GM12875 (cell line): ENCODE results near the gene ZNF813.
"Not testable (repeated sequence)": the region's sequence is repeated elsewhere in the genome, so short reads cannot be mapped to it uniquely, and the experiment has no call there.

Source experiments
- H3K4me3 ChIP-seq: one replicate; pipeline ENCODE4 v1.5.1; 2011; ENCODE audit warnings: low read depth, low read length, control low read depth
- TF ChIP-seq, protein P1 (sequence below): IDR thresholded peaks from 2 replicates; pipeline ENCODE4 v1.5.1; 2011; ENCODE audit warnings: low read depth, mild to moderate bottlenecking, control low read depth, inconsistent platforms, low read length, moderate library complexity, borderline replicate concordance; ENCODE audit not compliant: insufficient read depth

The ZNF813 gene

DNA sequence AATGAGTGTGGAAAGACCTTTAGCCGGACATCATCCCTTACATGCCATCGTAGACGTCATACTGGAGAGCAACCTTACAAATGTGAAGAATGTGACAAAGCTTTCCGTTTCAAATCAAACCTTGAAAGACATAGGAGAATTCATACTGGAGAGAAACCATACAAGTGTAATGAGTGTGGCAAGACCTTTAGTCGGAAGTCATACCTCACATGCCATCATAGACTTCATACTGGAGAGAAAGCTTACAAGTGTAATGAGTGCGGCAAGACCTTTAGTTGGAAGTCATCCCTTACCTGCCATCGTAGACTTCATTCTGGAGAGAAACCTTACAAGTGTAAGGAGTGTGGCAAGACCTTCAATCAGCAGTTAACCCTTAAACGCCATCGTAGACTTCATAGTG, 11.7 kb upstream of the ZNF813 start:
- TF ChIP-seq, protein P1, sequence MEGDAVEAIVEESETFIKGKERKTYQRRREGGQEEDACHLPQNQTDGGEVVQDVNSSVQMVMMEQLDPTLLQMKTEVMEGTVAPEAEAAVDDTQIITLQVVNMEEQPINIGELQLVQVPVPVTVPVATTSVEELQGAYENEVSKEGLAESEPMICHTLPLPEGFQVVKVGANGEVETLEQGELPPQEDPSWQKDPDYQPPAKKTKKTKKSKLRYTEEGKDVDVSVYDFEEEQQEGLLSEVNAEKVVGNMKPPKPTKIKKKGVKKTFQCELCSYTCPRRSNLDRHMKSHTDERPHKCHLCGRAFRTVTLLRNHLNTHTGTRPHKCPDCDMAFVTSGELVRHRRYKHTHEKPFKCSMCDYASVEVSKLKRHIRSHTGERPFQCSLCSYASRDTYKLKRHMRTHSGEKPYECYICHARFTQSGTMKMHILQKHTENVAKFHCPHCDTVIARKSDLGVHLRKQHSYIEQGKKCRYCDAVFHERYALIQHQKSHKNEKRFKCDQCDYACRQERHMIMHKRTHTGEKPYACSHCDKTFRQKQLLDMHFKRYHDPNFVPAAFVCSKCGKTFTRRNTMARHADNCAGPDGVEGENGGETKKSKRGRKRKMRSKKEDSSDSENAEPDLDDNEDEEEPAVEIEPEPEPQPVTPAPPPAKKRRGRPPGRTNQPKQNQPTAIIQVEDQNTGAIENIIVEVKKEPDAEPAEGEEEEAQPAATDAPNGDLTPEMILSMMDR: no peak
- H3K4me3 ChIP-seq: no peak overlapping the region

DNA sequence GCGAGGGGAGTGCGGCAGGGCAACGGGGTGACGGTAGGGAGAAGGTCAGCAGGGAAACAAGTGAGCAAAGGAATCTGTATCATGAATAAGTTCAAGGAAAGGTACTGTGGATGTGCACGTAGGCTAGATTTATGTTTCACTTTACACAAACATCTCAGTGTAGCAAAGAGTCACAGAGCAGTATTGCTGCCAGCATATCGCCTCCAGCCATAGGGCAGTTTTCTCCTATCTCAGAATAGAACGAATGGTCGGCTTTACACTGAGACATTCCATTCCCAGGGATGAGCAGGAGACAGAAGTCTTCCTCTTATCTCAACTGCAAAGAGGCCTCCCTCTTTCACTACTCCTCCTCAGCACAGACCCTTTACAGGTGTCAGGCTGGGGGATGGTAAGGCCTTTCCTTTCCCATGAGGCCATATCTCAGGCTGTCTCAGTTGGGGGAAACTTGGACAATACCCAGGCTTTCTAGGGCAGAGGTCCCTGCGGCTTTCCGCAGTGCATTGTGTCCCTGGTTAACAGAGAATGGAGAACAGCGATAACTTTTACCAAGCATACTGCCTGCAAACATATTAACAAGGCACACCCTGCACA, 7.3 kb upstream of the ZNF813 start:
- not testable (repeated sequence) for H3K4me3 ChIP-seq

DNA sequence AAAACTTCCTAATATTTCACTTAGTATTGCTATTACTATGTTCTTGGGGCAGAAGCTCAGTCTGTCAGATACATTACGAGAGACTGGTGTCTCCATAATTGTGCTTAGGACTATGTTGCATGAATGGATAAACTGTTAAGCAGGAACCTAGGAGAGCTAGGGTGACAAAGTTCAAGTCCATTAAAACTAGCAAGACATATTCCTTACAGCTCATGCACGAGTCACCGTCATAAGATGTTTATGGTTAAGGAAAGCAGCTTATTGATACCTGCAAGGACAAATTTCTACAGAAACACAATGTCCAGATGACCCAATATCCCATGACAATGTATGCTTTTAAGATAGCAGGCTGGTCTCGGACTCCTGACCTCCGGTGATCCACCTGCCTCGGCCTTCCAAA, 5.7 kb upstream of the ZNF813 start:
- TF ChIP-seq, protein P1: no peak
- H3K4me3 ChIP-seq: no peak overlapping the region

DNA sequence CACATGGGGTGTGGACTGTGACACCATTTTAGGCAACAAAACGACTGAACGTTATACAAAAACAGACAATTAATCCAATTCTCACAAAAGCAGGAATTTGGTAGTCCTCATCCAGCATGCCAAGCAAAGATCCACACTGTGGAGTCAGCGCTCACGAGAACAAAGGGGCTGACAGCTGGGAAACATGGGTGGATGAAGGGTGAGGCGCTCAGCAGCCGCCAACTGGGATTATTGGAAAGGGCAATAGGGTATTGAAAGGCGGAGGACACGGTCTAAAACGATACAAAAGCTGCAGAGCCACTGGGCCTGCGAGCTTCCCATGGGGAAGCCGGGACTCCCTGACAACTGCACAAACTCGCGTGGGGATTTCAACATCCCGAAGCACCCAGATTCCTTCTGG, 4.7 kb upstream of the ZNF813 start:
- no peak overlapping the region for H3K4me3 ChIP-seq
- TF ChIP-seq, protein P1: no peak

DNA sequence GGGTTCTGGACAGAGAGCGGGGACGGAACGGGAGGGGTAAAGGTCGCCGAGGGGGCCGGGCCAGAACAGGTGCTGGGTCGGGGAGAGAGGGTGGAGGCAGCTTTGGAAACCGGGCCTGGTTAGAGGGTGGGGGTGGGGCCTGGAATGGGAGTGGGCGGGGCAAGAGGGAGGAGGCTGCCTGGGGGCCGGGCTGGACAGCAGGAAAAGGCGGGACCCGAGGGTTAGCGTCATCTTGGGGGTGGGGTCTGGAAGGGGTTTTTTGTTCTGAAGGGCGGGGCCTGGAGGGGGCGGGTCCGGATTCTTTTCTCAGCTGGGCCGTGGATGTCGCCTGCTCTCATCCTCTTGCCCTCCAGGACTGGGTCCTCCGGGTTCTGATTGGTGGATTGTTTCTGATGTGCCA, 4.3 kb upstream of the ZNF813 start:
- H3K4me3 ChIP-seq: no peak overlapping the region
- TF ChIP-seq, protein P1: no peak

DNA sequence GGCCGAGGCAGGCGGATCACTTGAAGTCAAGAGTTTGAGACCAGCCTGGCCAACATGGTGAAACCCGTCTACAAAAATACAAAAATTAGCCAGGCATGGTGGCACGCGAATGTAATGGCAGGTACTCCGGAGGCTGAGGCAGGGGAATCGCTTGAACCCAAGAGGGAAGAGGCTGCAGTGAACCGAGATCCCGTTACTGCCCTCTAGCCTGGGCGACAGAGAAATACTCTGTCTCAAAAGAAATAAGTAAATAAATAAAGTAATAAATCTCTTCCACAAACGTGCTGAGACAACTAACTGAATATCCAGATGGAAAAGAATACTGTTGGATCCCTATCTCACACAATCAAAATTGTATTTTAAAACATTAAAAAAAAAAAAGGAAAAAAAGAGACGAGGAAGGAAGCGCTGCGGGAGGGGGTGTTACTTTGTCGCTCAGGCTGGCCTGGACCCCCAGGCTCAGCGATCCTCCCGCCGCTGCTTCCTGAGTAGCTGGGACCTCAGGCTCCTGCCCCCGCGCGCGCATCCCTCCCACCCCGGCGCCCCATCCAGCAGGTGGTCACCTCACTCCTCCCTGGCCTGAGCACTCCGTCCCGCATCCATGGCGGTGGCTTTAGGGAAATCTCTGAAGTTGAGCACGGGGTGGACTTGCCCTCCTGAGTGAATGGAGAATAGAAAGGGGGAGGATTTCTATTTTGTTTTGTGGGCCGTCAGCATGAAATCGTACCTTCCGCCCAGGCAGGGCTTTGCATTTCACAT, 628 bp upstream of the ZNF813 start:
- peak overlapping the region; percentile 56 for H3K4me3 ChIP-seq
- TF ChIP-seq, protein P1: no peak

DNA sequence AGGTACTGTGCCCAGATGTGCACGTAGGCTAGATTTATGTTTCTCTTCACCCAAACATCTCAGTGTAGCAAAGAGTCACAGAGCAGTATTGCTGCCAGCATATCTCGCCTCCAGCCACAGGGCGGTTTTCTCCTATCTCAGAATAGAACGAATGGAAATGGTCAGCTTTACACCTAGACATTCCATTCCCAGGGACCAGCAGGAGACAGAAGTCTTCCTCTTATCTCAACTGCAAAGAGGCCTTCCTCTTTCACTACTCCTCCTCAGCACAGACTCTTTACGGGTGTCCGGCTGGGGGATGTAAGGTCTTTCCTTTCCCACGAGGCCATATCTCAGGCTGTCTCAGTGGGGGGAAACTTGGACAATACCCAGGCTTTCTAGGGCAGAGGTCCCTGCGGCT, 1.1 kb downstream of the ZNF813 start:
- not testable (repeated sequence) for H3K4me3 ChIP-seq

DNA sequence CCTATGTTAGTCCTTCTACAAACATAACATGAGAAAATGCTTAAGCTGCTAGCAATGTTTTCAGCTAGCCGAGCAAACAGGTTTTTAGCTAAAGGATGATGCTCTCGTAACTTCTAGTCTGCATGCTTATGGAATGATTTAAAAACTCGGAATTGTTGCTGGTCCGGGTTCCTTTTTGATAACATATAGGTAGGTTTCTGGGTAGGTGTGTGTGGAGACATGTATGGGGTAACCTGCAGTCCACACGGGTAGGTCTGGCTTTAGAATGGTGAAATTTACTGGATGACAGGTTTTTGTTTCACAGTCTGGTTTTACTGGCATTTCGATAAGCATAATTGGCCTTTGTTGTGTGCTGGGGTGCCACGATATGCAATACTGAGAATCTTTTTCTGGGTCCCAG, 4.4 kb downstream of the ZNF813 start:
- TF ChIP-seq, protein P1: no peak
- H3K4me3 ChIP-seq: no peak overlapping the region

DNA sequence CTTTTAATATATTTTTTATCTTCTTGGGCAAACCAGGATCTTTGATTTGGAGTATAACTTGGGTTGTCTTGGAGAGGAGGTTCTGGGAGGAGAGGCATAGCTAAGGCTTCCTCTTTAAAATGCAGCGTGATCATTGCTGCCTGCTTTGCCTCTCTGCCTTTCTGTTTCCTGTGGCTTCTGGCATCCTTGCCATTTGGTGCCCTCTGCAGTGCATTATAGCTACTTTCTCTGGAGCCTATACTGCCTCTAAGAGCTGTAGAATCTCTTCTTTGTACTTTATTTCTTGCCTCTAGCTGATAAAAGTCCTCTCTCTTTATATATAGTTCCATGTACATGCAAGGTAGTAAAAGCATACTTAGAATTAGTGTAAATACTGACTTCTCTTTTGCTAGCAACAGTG, 7.3 kb downstream of the ZNF813 start:
- not testable (repeated sequence) for H3K4me3 ChIP-seq

DNA sequence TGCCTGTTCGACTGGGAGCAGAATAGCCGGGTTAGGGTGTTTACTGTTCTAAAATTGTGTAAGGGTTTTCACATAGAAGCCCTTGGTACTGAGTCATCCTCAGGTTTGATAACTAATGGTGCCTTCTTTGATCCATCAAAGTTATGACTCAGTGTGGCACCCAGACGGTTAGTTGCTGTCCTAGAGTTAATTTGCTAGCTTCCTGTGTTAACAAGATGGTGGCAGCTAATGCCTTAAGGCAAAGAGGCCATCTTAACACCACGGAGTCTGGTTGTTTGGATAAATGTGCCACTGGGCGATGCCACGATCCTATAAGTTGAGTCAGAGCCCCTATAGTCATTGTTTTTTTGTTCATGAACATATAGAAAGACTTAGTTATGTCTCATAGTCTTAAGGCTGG, 7.9 kb downstream of the ZNF813 start:
- H3K4me3 ChIP-seq: not testable (repeated sequence)

DNA sequence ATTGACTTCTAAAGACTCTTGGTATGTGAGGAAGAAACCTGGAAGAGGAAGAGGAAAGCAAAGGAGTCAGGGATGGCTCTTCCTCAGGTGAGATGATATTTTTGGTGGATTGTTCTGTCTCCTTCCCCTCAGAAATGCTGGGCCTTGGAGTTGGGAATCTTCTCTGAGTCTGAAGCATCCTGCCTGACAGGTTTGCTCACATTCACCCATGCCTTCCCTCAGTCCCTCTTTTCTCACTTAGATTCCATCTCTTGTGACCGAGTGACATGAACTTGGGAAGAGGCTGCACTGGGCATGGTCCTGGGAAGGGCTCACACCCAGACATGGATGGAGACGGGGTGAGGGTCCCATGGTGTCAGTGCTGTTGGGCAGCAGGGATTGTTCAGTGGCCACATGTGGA, 16.2 kb downstream of the ZNF813 start:
- H3K4me3 ChIP-seq: not testable (repeated sequence)
